HG03378 (cell line): ENCODE data around the gene ALG1L2.
"Not testable (repeated sequence)": the region's sequence is repeated elsewhere in the genome, so short reads cannot be mapped to it uniquely, and the experiment has no call there.

ENCODE experiments used
- ATAC-seq: cut with Tn5 transposase; IDR thresholded peaks from one replicate; pipeline ENCODE4 v1.9.1; 2021; ENCODE audit warnings: mild to moderate bottlenecking, moderate library complexity; ENCODE audit not compliant: unreplicated experiment

Gene ALG1L2

GRCh38 chr3:130081351-130081881 is at the start of gene ALG1L2:
ALG1L2 (plus strand) TSS chr3:130081831; CDS start chr3:130082017, 186 bp downstream.
- no peak for ATAC-seq

DNA sequence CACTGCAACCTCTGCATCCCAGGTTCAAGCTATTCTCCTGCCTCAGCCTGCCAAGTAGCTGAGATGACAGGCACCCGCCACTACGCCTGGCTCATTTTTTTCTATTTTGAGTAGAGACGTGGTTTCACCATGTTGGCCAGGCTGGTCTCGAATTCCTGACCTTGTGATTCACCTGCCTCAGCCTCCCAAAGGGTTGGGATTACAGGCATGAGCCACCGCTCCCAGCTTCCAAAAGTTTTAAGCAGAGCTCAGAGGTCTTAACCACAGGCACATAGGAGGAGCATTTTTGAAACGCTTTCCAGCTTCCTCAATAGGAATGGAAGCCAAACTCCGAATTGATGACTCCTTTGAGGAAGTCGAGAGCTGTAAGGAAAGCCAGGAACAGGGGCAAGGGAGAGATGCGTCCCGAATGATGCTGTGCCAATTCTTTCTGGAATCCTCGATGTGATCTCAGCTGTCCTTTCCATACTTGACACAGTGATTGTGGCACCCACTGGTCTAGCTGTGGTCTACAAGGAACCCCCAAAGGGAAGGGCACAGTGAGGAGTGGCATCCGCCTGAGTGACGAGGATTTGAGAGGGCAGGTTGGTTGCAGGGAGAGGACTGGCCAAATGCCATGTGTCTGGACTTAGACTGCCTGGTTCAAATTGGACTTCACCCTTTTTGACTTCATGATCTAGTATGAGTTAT is 44.4 kb upstream of the ALG1L2 start:
- ATAC-seq: not testable (repeated sequence)

DNA sequence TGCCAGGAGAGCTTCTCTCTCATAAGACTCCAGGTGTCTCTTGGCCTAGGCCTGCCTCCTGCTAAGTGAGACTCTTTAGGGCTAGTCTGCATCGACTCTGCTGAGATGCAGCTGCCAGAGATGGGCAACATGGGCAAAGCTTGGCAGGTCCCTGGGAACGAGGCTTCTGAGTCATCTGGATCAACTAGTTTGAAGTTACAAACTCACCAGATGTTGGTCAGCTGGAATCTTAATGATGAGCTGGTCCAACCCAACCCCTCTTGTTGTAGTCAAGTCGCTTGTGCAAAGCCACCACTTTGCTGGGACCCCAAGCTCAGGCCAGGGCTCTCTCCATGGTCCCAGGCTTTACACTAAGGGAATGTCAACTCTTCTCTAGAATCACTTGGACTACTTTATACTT is 38.9 kb upstream of the ALG1L2 start:
- ATAC-seq: not testable (repeated sequence)

GRCh38 chr3:130043658-130044057 is 38.0 kb upstream of the ALG1L2 start:
- ATAC-seq: not testable (repeated sequence)

DNA sequence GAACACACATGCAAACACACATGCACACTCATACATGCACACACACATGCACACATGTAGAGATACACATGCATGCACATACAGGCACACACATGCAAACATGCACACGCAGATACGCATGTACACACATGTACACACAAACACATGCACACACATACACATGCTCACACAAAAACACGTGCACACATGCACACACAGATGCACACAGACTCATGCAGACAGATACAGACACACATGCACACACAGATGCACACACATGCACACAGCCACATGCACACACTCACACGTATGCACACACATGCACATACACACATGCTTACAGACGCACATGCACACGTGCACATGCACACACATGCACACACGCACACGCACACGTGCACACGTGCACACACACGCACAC is 37.3 kb upstream of the ALG1L2 start:
- ATAC-seq: no peak

GRCh38 chr3:130048726-130049125 is 32.9 kb upstream of the ALG1L2 start:
- no peak for ATAC-seq

GRCh38 chr3:130052366-130052765 is 29.3 kb upstream of the ALG1L2 start:
- ATAC-seq: not testable (repeated sequence)

- ATAC-seq: not testable (repeated sequence)
Observed at GRCh38 chr3:130052965-130053364, 28.7 kb upstream of the ALG1L2 start.

DNA sequence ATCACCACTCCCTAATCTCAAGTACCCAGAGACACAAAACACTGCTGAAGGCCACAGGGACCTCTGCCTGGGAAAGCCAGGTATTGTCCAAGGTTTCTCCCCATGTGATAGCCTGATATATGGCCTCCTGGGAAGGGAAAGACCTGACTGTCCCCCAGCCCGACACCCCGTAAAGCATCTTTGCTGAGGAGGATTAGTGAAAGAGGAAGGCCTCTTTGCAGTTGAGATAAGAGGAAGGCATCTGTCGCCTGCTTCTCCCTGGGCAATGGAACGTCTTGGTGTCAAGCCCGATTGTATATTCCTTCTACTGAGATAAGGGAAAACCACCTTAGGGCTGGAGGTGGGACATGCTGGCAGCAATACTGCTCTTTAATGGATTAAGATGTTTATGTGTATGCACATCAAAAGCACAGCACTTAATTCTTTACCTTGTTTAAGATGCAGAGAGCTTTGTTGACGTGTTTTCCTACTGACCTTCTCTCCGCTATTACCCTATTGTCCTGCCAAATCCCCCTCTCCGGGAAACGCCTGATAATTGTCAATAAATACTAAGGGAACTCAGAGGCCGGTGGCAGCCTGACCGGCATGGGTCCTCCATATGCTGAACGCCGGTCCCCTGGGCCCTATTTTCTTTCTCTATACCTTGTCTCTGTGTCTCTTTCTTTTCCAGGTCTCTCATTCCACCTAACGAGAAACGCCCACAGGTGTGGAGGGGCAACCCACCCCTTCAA is 23.9 kb upstream of the ALG1L2 start:
- ATAC-seq: not testable (repeated sequence)

DNA sequence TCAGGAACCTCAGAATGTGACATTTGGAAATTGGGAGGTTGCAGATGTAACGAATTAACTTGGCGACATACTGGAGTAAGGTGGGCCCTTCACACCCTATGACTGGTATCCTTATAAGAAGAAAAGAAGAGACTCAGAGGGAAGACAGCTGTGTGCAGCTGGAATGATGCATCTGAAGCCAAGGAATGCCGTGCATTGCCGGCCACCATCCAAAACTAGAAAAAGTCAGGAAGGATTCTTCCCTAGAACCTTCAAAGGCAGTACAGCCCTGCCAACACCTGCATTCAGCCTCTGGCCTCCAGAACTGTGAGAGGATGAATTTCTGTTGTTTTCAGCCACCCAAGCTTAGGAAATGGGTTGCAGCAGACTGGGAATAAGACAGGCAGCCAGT is 23.4 kb upstream of the ALG1L2 start:
- not testable (repeated sequence) for ATAC-seq

GRCh38 chr3:130058716-130059115 is 22.9 kb upstream of the ALG1L2 start:
- not testable (repeated sequence) for ATAC-seq

DNA sequence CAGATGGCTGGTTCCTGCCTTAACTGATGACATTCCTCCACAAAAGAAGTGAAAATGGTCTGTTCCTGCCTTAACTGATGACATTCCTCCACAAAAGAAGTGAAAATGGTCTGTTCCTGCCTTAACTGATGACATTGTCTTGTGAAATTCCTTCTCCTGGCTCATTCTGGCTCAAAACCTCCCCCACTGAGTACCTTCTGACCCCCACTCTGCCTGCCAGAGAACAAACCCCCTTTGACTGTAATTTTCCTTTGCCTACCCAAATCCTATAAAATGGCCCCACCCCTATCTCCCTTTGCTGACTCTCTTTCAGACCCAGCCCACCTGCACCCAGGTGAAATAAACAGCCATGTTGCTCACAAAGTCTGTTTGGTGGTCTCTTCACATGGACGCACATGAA is 22.5 kb upstream of the ALG1L2 start:
- not testable (repeated sequence) for ATAC-seq

GRCh38 chr3:130073582-130073981 is 8.0 kb upstream of the ALG1L2 start:
- ATAC-seq: no peak

- ATAC-seq: no peak
Observed at GRCh38 chr3:130077636-130078035, 4.0 kb upstream of the ALG1L2 start.

DNA sequence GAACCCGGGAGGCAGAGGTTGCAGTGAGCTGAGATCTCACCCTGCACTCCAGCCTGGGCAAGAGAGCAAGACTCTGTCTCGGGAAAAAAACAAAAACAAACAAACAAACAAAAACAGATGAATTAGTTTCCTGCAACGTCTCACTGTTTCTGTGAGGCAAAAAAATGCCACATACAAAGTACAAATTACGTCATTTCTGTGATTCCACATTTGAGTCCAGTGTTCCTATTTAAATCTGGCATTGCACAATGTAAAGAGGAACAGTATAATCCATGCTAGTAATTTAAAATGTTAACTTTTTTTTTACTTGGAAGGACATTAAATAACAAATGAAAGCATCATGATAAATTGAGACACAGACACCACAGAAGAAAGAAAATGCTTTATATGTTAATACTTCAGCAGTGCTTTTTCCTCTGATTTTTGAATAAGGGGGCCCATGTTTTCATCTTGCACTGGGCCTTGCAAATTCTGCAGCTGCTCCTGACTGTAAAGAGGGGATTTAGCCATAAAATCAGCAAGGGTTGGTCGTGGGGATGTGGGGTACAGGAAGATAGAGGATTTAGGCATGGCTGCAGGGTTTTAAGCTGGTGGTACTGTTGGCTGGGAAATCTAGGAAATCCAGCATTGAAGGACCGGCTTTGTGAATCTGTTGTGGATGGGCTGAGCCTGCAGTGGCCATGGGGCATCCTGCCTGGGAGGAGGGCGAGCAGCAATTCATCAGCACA is 1.9 kb downstream of the ALG1L2 start:
- ATAC-seq: not testable (repeated sequence)

DNA sequence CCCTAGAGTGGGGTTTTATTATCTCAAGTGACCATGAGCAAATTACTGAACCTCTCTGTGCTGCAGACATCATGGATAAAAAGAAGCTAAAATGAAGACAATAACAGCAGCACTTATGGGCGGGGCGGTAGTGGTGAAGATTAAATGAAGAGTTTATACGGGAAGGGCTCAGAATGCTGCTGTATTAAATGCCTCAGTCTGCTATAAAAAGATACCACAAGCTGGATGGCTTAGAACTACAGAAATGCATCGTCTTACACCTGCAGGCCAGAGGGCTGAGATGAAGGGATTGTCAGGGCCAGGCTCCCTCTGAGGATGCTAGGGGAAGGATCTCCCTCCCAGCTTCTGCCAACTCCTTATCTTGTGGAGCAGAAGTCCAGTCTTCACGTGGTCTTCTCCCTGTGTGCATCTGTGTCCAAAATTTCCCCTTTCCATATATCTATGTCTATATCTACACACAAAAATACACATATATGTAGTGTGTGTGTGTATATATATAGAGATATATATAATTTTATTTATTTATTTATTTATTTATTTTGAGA is 2.9 kb downstream of the ALG1L2 start:
- no peak for ATAC-seq

DNA sequence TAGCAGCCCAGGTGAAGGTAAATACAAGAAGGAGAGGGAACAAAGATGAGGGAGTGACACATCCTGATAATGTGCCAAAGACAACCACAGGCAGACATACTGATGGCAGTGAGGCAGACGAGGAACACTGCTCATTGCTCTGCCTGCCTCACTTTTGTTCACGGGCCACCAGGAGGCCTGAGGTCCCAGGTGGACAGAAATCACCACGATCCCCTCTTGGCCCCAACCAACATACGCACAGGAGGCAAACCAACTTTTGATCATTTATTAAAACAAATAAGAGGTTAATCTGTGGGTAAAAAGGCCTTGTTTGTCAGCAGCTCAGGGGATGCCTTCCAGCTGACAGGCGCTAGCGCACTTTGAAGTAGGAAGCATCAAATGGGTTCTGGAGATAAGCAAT is 4.2 kb downstream of the ALG1L2 start:
- ATAC-seq: no peak

DNA sequence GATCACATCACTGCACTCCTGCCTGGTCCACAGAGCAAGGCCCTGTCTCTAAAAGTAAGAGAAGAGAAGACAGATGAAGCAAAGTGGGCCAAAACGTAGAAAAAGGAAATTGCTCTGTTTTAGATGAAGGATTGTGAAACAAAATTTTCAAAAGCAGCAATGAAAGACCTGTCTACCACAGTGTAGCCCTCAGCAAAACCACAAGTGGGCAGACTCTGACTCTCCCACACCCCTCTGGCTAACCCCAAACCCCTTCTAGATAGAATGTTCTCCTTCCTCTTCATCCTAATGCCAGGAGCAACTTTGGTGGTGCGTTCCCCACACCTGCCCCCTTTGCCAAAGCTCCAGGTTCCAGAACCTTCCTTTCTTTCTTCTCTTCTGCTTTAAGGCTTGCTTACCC is 5.0 kb downstream of the ALG1L2 start:
- ATAC-seq: not testable (repeated sequence)

GRCh38 chr3:130088061-130088460 is 6.4 kb downstream of the ALG1L2 start:
- ATAC-seq: no peak

DNA sequence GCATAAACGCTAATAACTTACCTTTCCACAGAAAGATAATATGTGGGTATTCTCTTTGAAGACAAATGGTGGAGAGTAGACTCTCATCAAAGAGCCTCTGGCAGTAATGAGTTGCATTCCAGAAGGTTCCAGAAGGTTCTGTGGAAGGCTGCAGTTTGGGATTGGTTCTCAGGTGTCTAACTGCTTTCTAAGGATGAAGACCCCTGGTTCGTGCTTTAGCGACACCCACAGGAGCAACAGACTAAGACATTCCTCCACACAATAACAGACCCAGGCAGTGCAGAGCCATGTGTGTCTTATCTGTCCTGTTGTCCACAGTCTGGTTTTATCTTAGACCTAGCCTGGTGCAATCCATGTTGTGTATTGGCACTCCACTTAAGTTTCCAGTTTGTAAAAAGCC is 9.1 kb downstream of the ALG1L2 start:
- not testable (repeated sequence) for ATAC-seq

GRCh38 chr3:130091958-130092357 is 10.3 kb downstream of the ALG1L2 start:
- no peak for ATAC-seq
